HG03025 (cell line): ENCODE measurements around the gene POU2F2.

Source experiments
- ATAC-seq: cut with Tn5 transposase; IDR thresholded peaks from one replicate; pipeline ENCODE4 v1.9.1; 2021; ENCODE audit warnings: mild to moderate bottlenecking, moderate library complexity; ENCODE audit not compliant: unreplicated experiment, low FRiP score

POU2F2 gene

GRCh38 chr19:42132030-42132628 is at the start of gene POU2F2:
POU2F2 (minus strand) TSS chr19:42132446; CDS start chr19:42132411, 35 bp downstream.
- ATAC-seq: no peak

GRCh38 chr19:42178791-42179674 is 46.8 kb upstream of the POU2F2 start:
- ATAC-seq: no peak

GRCh38 chr19:42177686-42178019 is 45.4 kb upstream of the POU2F2 start:
- ATAC-seq: no peak

- ATAC-seq: no peak
These were observed 44.9 kb upstream of the POU2F2 start for GRCh38 chr19:42176990-42177685.

- no peak for ATAC-seq
These were observed 44.4 kb upstream of the POU2F2 start for GRCh38 chr19:42176649-42176989.

GRCh38 chr19:42175952-42176648 is 43.9 kb upstream of the POU2F2 start:
- ATAC-seq: no peak

GRCh38 chr19:42174958-42175734 is 42.9 kb upstream of the POU2F2 start:
- no peak for ATAC-seq

GRCh38 chr19:42174188-42174587 is 41.9 kb upstream of the POU2F2 start:
- ATAC-seq: no peak

GRCh38 chr19:42173695-42174094 is 41.4 kb upstream of the POU2F2 start:
- no peak for ATAC-seq

- no peak for ATAC-seq
These were observed 40.0 kb upstream of the POU2F2 start for GRCh38 chr19:42172261-42172660.

- no peak for ATAC-seq
These were observed 38.5 kb upstream of the POU2F2 start for GRCh38 chr19:42170715-42171114.

GRCh38 chr19:42169486-42170413 is 37.5 kb upstream of the POU2F2 start:
- ATAC-seq: no peak

GRCh38 chr19:42168206-42168605 is 36.0 kb upstream of the POU2F2 start:
- ATAC-seq: no peak

GRCh38 chr19:42166316-42166715 is 34.1 kb upstream of the POU2F2 start:
- no peak for ATAC-seq

GRCh38 chr19:42165146-42165545 is 32.9 kb upstream of the POU2F2 start:
- ATAC-seq: no peak

- ATAC-seq: no peak
These were observed 29.5 kb upstream of the POU2F2 start for GRCh38 chr19:42161616-42162263.

GRCh38 chr19:42159942-42160341 is 27.7 kb upstream of the POU2F2 start:
- ATAC-seq: no peak

GRCh38 chr19:42158926-42159325 is 26.7 kb upstream of the POU2F2 start:
- ATAC-seq: no peak

GRCh38 chr19:42156571-42156970 is 24.3 kb upstream of the POU2F2 start:
- no peak for ATAC-seq
